ENCODE results near the gene VCL. TPM values are rescaled to one million over a fixed set of nuclear protein-coding genes. Genes with fewer than 3 reads are reported as not detected.

Gene VCL
- total RNA-seq, 1 experiment from 2014 or later = 495 TPM

DNA sequence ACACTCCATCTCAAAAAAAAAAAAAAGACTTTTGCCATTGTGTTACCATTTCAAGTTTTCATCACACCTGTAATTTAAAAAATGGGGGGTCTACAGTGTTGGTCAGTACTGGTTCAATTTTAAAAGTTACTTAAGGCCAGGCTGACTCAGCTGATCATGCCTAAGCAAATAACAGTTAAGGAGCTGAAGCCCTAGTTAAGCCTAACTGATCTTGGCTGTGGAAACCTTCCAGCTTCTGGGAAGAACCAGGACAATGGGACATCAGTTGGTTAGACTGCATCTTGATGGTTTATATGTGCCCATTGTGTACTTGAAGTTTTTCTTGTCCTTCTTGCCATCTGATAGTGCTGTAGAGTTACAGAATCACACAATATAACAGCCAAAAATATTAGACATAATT, 26.7 kb downstream of the VCL start:
- TF ChIP-seq SIN3A (IDR thresholded peaks at IDR 0.05; ENCODE audit: borderline replicate concordance, insufficient read depth, low read depth, low read length) = no peak
- TF ChIP-seq, protein P1, sequence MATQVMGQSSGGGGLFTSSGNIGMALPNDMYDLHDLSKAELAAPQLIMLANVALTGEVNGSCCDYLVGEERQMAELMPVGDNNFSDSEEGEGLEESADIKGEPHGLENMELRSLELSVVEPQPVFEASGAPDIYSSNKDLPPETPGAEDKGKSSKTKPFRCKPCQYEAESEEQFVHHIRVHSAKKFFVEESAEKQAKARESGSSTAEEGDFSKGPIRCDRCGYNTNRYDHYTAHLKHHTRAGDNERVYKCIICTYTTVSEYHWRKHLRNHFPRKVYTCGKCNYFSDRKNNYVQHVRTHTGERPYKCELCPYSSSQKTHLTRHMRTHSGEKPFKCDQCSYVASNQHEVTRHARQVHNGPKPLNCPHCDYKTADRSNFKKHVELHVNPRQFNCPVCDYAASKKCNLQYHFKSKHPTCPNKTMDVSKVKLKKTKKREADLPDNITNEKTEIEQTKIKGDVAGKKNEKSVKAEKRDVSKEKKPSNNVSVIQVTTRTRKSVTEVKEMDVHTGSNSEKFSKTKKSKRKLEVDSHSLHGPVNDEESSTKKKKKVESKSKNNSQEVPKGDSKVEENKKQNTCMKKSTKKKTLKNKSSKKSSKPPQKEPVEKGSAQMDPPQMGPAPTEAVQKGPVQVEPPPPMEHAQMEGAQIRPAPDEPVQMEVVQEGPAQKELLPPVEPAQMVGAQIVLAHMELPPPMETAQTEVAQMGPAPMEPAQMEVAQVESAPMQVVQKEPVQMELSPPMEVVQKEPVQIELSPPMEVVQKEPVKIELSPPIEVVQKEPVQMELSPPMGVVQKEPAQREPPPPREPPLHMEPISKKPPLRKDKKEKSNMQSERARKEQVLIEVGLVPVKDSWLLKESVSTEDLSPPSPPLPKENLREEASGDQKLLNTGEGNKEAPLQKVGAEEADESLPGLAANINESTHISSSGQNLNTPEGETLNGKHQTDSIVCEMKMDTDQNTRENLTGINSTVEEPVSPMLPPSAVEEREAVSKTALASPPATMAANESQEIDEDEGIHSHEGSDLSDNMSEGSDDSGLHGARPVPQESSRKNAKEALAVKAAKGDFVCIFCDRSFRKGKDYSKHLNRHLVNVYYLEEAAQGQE (IDR thresholded peaks at IDR 0.05; ENCODE audit: insufficient read depth in 1 of 2, low read depth in 2 of 2, low read length in 1 of 2) = no peak
- TF ChIP-seq, protein P2, sequence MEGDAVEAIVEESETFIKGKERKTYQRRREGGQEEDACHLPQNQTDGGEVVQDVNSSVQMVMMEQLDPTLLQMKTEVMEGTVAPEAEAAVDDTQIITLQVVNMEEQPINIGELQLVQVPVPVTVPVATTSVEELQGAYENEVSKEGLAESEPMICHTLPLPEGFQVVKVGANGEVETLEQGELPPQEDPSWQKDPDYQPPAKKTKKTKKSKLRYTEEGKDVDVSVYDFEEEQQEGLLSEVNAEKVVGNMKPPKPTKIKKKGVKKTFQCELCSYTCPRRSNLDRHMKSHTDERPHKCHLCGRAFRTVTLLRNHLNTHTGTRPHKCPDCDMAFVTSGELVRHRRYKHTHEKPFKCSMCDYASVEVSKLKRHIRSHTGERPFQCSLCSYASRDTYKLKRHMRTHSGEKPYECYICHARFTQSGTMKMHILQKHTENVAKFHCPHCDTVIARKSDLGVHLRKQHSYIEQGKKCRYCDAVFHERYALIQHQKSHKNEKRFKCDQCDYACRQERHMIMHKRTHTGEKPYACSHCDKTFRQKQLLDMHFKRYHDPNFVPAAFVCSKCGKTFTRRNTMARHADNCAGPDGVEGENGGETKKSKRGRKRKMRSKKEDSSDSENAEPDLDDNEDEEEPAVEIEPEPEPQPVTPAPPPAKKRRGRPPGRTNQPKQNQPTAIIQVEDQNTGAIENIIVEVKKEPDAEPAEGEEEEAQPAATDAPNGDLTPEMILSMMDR (IDR thresholded peaks at IDR 0.05) = no peak
- no peak for TF ChIP-seq TCF7L2 (IDR thresholded peaks at IDR 0.05; ENCODE audit: low read depth, low read length)
- no peak for TF ChIP-seq POLR2AphosphoS5 (IDR thresholded peaks at IDR 0.05; ENCODE audit: low read depth, low read length)
- Histone ChIP-seq H3K27ac (ENCODE audit: low read length) (peak overlapping the region; percentile 39), H3K36me3 (ENCODE audit: control insufficient read depth, insufficient read depth, low read length) (peaks cover 6% of the 10 kb centered on the region; the same call in 1 of the 2 replicates), H3K4me1 (ENCODE audit: control insufficient read depth, insufficient read depth, low read length) (peaks cover 75% of the 10 kb centered on the region), H3K27me3 (ENCODE audit: control insufficient read depth, insufficient read depth, low read length) (no peaks in the 10 kb centered on the region), H3K9me3 (ENCODE audit: control insufficient read depth, insufficient read depth, low read depth, low read length) (no peaks in the 10 kb centered on the region), H3K4me3 (ENCODE audit: low read depth in 2 of 2, low read length in 2 of 2) (no peak overlapping the region)
- no peak for ATAC-seq
- POLR2A ChIA-PET = no interaction called here
- CTCF ChIA-PET = no interaction called here
- no TSS peak for BruUV-seq (replicated peaks)
- DNase-seq (ENCODE audit: low read depth, low spot score) = no peak
- in situ Hi-C loops (cut with HindIII; ENCODE audit: low pct_unique_long_range_greater_than_20kb, low sequenced_read_pairs) (no loop called here), intact Hi-C loops (cut with micrococcal nuclease; ENCODE audit: unreplicated experiment) (no loop called here)

DNA sequence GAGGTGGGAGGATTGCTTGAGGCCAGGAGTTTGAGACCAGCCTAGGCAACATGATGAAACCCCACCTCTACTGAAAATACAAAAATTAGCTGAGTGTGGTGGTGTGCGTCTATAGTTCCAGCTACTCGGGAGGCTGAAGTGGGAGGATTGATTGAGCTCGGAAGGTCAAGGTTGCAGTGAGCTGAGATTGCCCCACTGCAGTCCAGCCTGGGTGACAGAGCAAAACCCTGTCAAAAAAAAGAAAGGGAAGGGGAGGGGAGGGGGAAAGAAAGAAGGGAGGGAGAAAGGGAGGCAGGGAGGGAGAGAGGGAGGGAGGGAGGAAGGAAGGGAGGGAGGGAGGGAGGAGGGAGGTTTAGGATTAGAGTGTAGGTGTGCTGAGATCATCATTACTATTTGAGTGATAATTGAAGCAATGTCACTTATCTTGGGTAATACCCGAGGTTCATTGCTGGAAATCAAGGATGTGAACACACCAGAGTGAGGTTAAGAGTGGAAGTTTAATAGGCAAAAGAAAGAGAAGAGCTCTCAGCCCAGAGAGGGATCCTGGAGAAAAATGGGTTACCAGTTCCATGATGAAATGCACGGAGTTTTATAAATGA, 27.6 kb downstream of the VCL start:
- Histone ChIP-seq H3K4me1 (ENCODE audit: control insufficient read depth, insufficient read depth, low read length) (peaks cover 78% of the 10 kb centered on the region), H3K36me3 (ENCODE audit: control insufficient read depth, insufficient read depth, low read length) (peaks cover 8% of the 10 kb centered on the region; the same call in 1 of the 2 replicates), H3K27ac (ENCODE audit: low read length) (peak overlapping the region; percentile 69), H3K4me3 (ENCODE audit: low read depth in 2 of 2, low read length in 2 of 2) (no peak overlapping the region), H3K27me3 (ENCODE audit: control insufficient read depth, insufficient read depth, low read length) (no peaks in the 10 kb centered on the region), H3K9me3 (ENCODE audit: control insufficient read depth, insufficient read depth, low read depth, low read length) (no peaks in the 10 kb centered on the region)
- ChIA-PET CTCF (interaction anchor here (1.0 kb wide), 1 partner anchor 138 kb away, joined by 5 read pairs; no protein-coding TSS in a partner anchor), POLR2A (no interaction called here)
- intact Hi-C loops (cut with micrococcal nuclease; ENCODE audit: unreplicated experiment) = no loop called here
- ATAC-seq (peak; percentile 9), DNase-seq (ENCODE audit: low read depth, low spot score) (no peak)
- in situ Hi-C loops (cut with HindIII; ENCODE audit: low pct_unique_long_range_greater_than_20kb, low sequenced_read_pairs) = no loop called here
- no TSS peak for BruUV-seq (replicated peaks)
- no peak for TF ChIP-seq POLR2AphosphoS5 (IDR thresholded peaks at IDR 0.05; ENCODE audit: low read depth, low read length)
- TF ChIP-seq, protein P2 (IDR thresholded peaks at IDR 0.05) = no peak
- TF ChIP-seq, protein P1 (IDR thresholded peaks at IDR 0.05; ENCODE audit: insufficient read depth in 1 of 2, low read depth in 2 of 2, low read length in 1 of 2) = no peak
- no peak for TF ChIP-seq TCF7L2 (IDR thresholded peaks at IDR 0.05; ENCODE audit: low read depth, low read length)
- TF ChIP-seq SIN3A (IDR thresholded peaks at IDR 0.05; ENCODE audit: borderline replicate concordance, insufficient read depth, low read depth, low read length) = no peak

Data from Panc1 (cell line).